Activated CD8-positive, alpha-beta memory T cell treated with anti-CD3 and anti-CD28 coated beads, Interleukin-2, amount 50 U/mL, for 24 hours (primary cell): ENCODE data around the gene SLAMF8.

Experiments used
- DNase-seq: peaks from one replicate; pipeline ENCODE4 v3.0.0-alpha.2; 2020; ENCODE audit errors: extremely low read depth

SLAMF8 gene

GRCh38 chr1:159817276-159818041 is 9.2 kb upstream of the SLAMF8 start:
- no peak for DNase-seq

- DNase-seq, result no peak
These were observed 5.4 kb upstream of the SLAMF8 start for GRCh38 chr1:159821171-159821867.

- no peak for DNase-seq
These were observed 3.3 kb upstream of the SLAMF8 start for GRCh38 chr1:159823406-159823805.

- no peak for DNase-seq
These were observed 1.1 kb upstream of the SLAMF8 start for GRCh38 chr1:159825564-159825963.

- no peak for DNase-seq
These were observed 423 bp downstream of the SLAMF8 start for GRCh38 chr1:159827102-159827490.

GRCh38 chr1:159827549-159827948 is 876 bp downstream of the SLAMF8 start:
- DNase-seq, result no peak

GRCh38 chr1:159828176-159828575 is 1.5 kb downstream of the SLAMF8 start:
- DNase-seq, result no peak

GRCh38 chr1:159828581-159829272 is 2.1 kb downstream of the SLAMF8 start:
- no peak for DNase-seq

GRCh38 chr1:159829273-159829634 is 2.6 kb downstream of the SLAMF8 start:
- DNase-seq, result no peak

- DNase-seq, result no peak
These were observed 3.3 kb downstream of the SLAMF8 start for GRCh38 chr1:159829822-159830465.

GRCh38 chr1:159830722-159831121 is 4.0 kb downstream of the SLAMF8 start:
- DNase-seq, result no peak

- DNase-seq, result no peak
These were observed 4.9 kb downstream of the SLAMF8 start for GRCh38 chr1:159831412-159832141.

GRCh38 chr1:159832309-159832708 is 5.6 kb downstream of the SLAMF8 start:
- DNase-seq, result no peak

GRCh38 chr1:159835356-159835755 is 8.7 kb downstream of the SLAMF8 start:
- no peak for DNase-seq

- DNase-seq, result no peak
These were observed 9.3 kb downstream of the SLAMF8 start for GRCh38 chr1:159835862-159836525.

- no peak for DNase-seq
These were observed 12.0 kb downstream of the SLAMF8 start for GRCh38 chr1:159838715-159839114.

- DNase-seq, result no peak
These were observed 12.6 kb downstream of the SLAMF8 start for GRCh38 chr1:159839116-159839849.

- no peak for DNase-seq
These were observed 15.1 kb downstream of the SLAMF8 start for GRCh38 chr1:159841749-159842148.

- DNase-seq, result no peak
These were observed 16.8 kb downstream of the SLAMF8 start for GRCh38 chr1:159843459-159843858.
